Measurements from ENCODE around the gene SESN3. TPM values are rescaled to one million over a fixed set of nuclear protein-coding genes. Genes with fewer than 3 reads are reported as not detected.

The SESN3 gene
- total and polyA plus RNA-seq, 8 donors, result 1.6 to 26.8 (median 5.7) TPM

DNA sequence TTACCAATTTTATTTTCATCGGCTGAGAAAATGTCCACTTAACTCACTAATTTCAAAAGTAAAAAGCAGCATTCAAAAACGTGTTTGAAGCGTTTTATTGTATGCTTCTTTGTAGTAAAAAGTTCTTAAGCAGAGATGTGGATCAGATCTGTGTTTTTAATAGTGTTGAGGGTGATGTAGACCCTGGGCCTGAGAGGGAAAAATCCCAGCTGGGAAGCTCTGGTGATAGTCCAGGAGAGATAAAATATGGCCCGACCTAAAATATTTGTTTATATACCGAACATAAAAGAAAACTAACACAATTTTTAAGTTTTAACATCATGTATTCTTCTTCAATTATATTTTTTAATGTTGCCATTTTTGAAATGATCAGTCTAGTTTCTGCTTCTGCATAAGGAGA lies 35.2 kb downstream of the SESN3 start:
- no peak for ATAC-seq

GRCh38 chr11:95193541-95193940 lies 37.5 kb downstream of the SESN3 start:
- Histone ChIP-seq H3K9me3 (no peaks in the 10 kb centered on the region), H3K27me3 (no peaks in the 10 kb centered on the region), H3K4me1 (no peaks in the 10 kb centered on the region), H3K4me3 (no peak overlapping the region), H3K36me3 (peaks cover 0 to 4% (median 0%) of the 10 kb centered on the region in 3 donors), H3K27ac (no peak overlapping the region)
- TF ChIP-seq, protein P1, sequence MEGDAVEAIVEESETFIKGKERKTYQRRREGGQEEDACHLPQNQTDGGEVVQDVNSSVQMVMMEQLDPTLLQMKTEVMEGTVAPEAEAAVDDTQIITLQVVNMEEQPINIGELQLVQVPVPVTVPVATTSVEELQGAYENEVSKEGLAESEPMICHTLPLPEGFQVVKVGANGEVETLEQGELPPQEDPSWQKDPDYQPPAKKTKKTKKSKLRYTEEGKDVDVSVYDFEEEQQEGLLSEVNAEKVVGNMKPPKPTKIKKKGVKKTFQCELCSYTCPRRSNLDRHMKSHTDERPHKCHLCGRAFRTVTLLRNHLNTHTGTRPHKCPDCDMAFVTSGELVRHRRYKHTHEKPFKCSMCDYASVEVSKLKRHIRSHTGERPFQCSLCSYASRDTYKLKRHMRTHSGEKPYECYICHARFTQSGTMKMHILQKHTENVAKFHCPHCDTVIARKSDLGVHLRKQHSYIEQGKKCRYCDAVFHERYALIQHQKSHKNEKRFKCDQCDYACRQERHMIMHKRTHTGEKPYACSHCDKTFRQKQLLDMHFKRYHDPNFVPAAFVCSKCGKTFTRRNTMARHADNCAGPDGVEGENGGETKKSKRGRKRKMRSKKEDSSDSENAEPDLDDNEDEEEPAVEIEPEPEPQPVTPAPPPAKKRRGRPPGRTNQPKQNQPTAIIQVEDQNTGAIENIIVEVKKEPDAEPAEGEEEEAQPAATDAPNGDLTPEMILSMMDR (IDR thresholded peaks at IDR 0.05), result no peak
- 92 to 93% methylated on average over 1 of the region's 1 CpG for WGBS, 2 donors
- ATAC-seq (no peak), DNase-seq (no peak), FAIRE-seq (no peak)
- intact Hi-C loops (cut with DNase I), result no loop called here

More for the DNA sequence above, 35.2 kb downstream of the SESN3 start:
- DNase-seq (no peak), FAIRE-seq (no peak)
- H3K9me3 ChIP-seq, result no peaks in the 10 kb centered on the region
- intact Hi-C loops (cut with DNase I), result no loop called here
- TF ChIP-seq, protein P1 (IDR thresholded peaks at IDR 0.05), result no peak
- H3K36me3 ChIP-seq, result peaks cover 0 to 3% (median 0%) of the 10 kb centered on the region in 3 donors
- H3K27me3 ChIP-seq, result no peaks in the 10 kb centered on the region
- H3K4me1 ChIP-seq, result no peaks in the 10 kb centered on the region
- WGBS, 2 donors, result 47 to 54% methylated on average over 5 of the region's 5 CpGs
- no peak overlapping the region for H3K27ac ChIP-seq
- no peak overlapping the region for H3K4me3 ChIP-seq

GRCh38 chr11:95192717-95193116 lies 38.3 kb downstream of the SESN3 start:
- intact Hi-C loops (cut with DNase I), result no loop called here
- Histone ChIP-seq H3K36me3 (peaks cover 0 to 4% (median 0%) of the 10 kb centered on the region in 3 donors), H3K27me3 (no peaks in the 10 kb centered on the region), H3K9me3 (no peaks in the 10 kb centered on the region), H3K4me3 (no peak overlapping the region), H3K27ac (no peak overlapping the region), H3K4me1 (no peaks in the 10 kb centered on the region)
- ATAC-seq (no peak), DNase-seq (no peak), FAIRE-seq (no peak)
- WGBS, 2 donors, result 82 to 95% methylated on average over 3 of the region's 3 CpGs
- TF ChIP-seq, protein P1 (IDR thresholded peaks at IDR 0.05), result no peak

DNA sequence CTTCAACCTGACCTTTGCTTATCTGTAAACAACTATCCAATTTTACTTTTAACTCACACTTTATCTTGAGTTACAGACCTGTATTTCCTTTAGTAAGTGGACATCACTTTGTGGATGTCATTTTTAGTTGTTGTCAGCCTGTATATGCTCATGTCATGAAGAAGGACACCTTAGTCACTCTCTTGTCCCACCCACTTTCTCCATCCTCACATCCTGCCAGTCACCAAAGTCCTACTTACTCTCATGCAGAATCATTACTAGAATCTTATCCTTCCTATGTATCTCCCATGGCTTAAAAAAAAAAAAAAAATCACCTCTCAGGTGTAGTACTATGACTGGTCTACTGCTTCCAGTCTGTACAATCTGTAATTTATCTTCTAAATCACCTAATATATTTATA lies 43.3 kb downstream of the SESN3 start:
- H3K9me3 ChIP-seq, result no peaks in the 10 kb centered on the region
- peaks cover 0 to 4% (median 0%) of the 10 kb centered on the region in 3 donors for H3K36me3 ChIP-seq
- H3K4me1 ChIP-seq, result no peaks in the 10 kb centered on the region
- H3K27me3 ChIP-seq, result no peaks in the 10 kb centered on the region
- TF ChIP-seq, protein P1 (IDR thresholded peaks at IDR 0.05), result no peak
- intact Hi-C loops (cut with DNase I), result no loop called here
- H3K27ac ChIP-seq, result no peak overlapping the region
- ATAC-seq, result no peak
- no peak overlapping the region for H3K4me3 ChIP-seq
- no peak for FAIRE-seq
- DNase-seq, result no peak

GRCh38 chr11:95182397-95182796 lies 48.6 kb downstream of the SESN3 start:
- H3K4me3 ChIP-seq, result no peak overlapping the region
- WGBS, 2 donors, result 91 to 96% methylated on average over 2 of the region's 2 CpGs
- no peak overlapping the region for H3K27ac ChIP-seq
- no peaks in the 10 kb centered on the region for H3K4me1 ChIP-seq
- DNase-seq, result no peak
- H3K36me3 ChIP-seq, result no peaks in the 10 kb centered on the region
- intact Hi-C loops (cut with DNase I), result no loop called here
- H3K9me3 ChIP-seq, result no peaks in the 10 kb centered on the region
- TF ChIP-seq, protein P1 (IDR thresholded peaks at IDR 0.05), result no peak
- no peak for ATAC-seq
- H3K27me3 ChIP-seq, result no peaks in the 10 kb centered on the region
- FAIRE-seq, result no peak
